ENCODE data around the gene HOXC10.

HOXC10 gene

GRCh38 chr12:53992377-53992889 is 7.5 kb downstream of the HOXC10 start:
- DNase-seq, result no peak

GRCh38 chr12:53993162-53994008 is 8.4 kb downstream of the HOXC10 start:
- no peak for DNase-seq

GRCh38 chr12:53994009-53994263 is 9.0 kb downstream of the HOXC10 start:
- DNase-seq, result no peak

- DNase-seq, result no peak
These were observed 9.5 kb downstream of the HOXC10 start for GRCh38 chr12:53994264-53995001.

GRCh38 chr12:53995002-53995377 is 10.0 kb downstream of the HOXC10 start:
- no peak for DNase-seq

GRCh38 chr12:53995378-53996239 is 10.7 kb downstream of the HOXC10 start:
- DNase-seq, result no peak

GRCh38 chr12:53996240-53997203 is 11.6 kb downstream of the HOXC10 start:
- no peak for DNase-seq

GRCh38 chr12:53997204-53998109 is 12.5 kb downstream of the HOXC10 start:
- DNase-seq, result no peak

- no peak for DNase-seq
These were observed 13.4 kb downstream of the HOXC10 start for GRCh38 chr12:53998110-53998899.

GRCh38 chr12:53998900-53999236 is 13.9 kb downstream of the HOXC10 start:
- DNase-seq, result no peak

GRCh38 chr12:53999559-54000115 is 14.7 kb downstream of the HOXC10 start:
- no peak for DNase-seq

GRCh38 chr12:54000116-54001114 is 15.5 kb downstream of the HOXC10 start, which contains the start of gene HOXC9:
Gene HOXC9 (plus strand): TSS chr12:54000161. CDS start chr12:54000189, 28 bp downstream.
- no peak for DNase-seq

GRCh38 chr12:54001283-54002187 is 16.6 kb downstream of the HOXC10 start:
- no peak for DNase-seq

GRCh38 chr12:54002278-54002914 is 17.4 kb downstream of the HOXC10 start:
- no peak for DNase-seq

GRCh38 chr12:54002915-54003389 is 18.0 kb downstream of the HOXC10 start:
- no peak for DNase-seq

GRCh38 chr12:54003625-54004024 is 18.7 kb downstream of the HOXC10 start:
- no peak for DNase-seq
